Panc1 (cell line): ENCODE results near the gene NHP2.

Experiments used
- CTCF ChIP-seq: fragments of 450-650 bp; IDR thresholded peaks from 2 replicates; pipeline ENCODE4 v1.5.1; 2017; ENCODE audit warnings: mild to moderate bottlenecking
- POLR2AphosphoS5 ChIP-seq: IDR thresholded peaks from 2 replicates; pipeline ENCODE4 v1.6.1; 2012; ENCODE audit warnings: mild to moderate bottlenecking, low read depth, low read length, moderate library complexity
- REST ChIP-seq, 2 experiments: IDR thresholded peaks; 2 replicates each; pipeline ENCODE4 v1.6.1; 2011 to 2012; ENCODE audit warnings: low read depth in 2 of 2, control low read depth in 1 of 2, low read length in 1 of 2, mild to moderate bottlenecking in 1 of 2, moderate library complexity in 1 of 2; ENCODE audit not compliant: insufficient read depth in 1 of 2
- SIN3A ChIP-seq: IDR thresholded peaks from 2 replicates; pipeline ENCODE4 v1.6.1; 2012; ENCODE audit warnings: low read depth, mild to moderate bottlenecking, low read length, moderate library complexity, borderline replicate concordance; ENCODE audit not compliant: insufficient read depth

DNA sequence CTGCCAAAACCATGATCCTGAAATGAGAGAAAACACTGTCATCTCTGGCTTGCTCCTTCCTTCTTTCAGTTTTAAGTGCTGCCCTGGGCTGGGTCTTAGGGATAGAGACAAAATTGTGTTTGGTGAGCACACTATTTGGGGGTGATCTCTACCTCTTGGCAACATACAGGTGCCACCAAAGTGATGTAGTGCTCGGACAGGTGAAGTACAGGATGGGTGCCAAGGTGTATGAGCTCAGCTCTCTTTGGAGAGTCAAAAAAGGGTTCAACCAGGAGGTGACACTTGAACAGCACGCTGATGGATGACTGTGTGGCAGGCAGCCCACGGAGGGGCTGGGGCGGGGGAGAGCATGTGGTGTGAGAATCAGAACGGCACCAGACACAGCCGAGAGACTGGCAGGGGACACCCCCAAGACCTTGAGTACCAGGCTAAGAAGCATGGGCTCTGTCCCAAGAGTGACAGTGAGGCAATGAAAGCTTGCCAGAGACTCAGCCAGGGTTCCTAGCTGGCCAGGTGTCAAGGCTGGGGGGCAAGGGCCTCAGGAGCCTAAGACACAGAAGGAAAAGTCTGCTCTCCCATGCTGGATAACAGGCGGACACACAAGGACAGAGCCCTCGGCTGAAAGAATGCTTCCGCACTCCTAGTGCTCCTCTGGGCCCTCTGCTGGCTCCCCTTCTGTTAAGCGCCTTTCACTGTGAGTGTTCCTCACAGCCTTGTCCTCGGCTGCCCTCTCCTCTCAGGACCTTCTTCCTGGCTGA lies 2.5 kb downstream of the NHP2 start:
- TF ChIP-seq POLR2AphosphoS5 (no peak), CTCF (no peak), SIN3A (no peak), REST (IDR thresholded peaks at IDR 0.05; ENCODE audit: insufficient read depth in 1 of 2, low read depth in 2 of 2, low read length in 1 of 2) (no peak)
